A172 (cell line): ENCODE measurements around the gene SFMBT2. TPM values are rescaled to one million over a fixed set of nuclear protein-coding genes. Genes with fewer than 3 reads are reported as not detected.

Experiments
- DNase-seq: peaks from one replicate; pipeline ENCODE4 v3.0.0-alpha.2; 2015; ENCODE audit warnings: low spot score
- total RNA-seq: library from RNA; depleted of rRNA; stranded (reverse); fragments of >200 nt; shearing (Covaris generic); gene quantifications from 2 replicates; pipeline ENCODE4 v1.2.3, GENCODE V29; 2014

The SFMBT2 gene
- total RNA-seq, 1 experiment from 2014 or later: 0.96 TPM

GRCh38 chr10:7136016-7136415 lies 274.8 kb downstream of the SFMBT2 start:
- DNase-seq: no peak

- DNase-seq: no peak
Observed at GRCh38 chr10:7135188-7135587, 275.6 kb downstream of the SFMBT2 start.

DNA sequence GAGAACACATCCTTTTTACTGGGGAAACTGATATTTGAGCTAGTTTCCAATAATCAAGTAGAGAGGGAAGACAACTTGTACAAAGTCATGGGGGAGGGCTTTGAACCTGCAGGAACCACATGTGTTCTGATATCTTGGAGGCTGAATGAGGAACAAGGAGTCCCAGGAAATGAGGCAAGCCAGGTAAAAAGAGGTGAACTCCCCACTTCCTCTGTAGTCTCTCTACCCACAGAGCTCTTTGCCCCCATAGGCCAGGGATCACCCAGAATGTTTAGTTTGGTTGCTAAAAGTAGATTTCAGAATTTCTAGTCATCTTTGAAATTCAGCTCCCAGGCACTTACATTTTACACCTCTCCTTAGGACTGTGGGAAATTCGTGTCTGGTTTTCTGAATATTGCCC lies 276.4 kb downstream of the SFMBT2 start:
- no peak for DNase-seq

DNA sequence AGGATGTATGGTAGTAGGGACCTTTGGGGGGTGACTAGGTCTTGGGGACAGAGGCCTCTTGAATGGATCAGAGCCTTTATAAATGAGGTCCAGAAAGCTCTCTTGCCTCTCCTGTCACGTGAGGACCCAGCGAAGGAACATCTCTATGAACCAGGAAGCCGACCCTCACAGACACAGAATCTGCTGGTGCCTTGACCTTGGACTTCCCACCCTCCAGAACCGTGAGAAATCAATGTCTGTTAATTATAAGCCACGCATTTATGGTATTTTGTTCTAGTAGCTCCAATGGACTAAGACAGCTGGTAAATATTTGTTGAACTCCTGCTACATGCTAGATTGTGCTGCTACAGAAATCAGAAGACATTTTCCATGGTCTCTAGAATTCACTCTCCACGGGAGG lies 276.9 kb downstream of the SFMBT2 start:
- no peak for DNase-seq

- DNase-seq: no peak
Observed at GRCh38 chr10:7133278-7133677, 277.6 kb downstream of the SFMBT2 start.

GRCh38 chr10:7130191-7130911 lies 280.5 kb downstream of the SFMBT2 start:
- no peak for DNase-seq

- no peak for DNase-seq
Observed at GRCh38 chr10:7123774-7124173, 287.1 kb downstream of the SFMBT2 start.

- no peak for DNase-seq
Observed at GRCh38 chr10:7122561-7122960, 288.3 kb downstream of the SFMBT2 start.

DNA sequence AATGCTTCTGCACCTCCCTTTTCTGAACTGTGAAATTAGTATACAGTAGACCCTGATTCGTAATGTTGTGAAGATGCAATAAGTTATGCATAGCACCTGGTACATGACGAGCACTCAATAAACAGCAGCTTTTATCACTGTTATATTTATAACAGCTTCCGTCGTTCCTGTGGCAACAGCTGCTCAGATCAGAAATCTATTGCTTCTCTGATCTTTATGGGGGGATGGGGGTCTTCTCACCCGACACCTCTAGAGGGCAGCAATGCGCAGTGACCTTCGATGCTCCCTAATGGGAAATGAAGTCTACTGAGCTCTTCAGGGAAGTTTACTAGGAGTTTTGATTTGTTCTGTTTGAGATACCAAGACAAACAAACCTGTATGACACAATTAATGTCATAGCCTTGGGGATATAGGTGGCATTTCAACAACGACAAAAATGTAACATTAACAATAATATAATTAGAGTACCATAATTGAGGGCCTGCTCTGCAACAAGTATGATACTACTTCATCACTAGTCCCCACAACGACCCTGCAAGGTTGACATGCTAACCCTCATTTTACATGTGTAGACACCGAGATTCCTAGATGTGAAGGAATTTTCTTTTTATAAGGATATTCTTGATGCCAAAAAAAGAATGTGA lies 289.6 kb downstream of the SFMBT2 start:
- DNase-seq: peak; percentile 46

DNA sequence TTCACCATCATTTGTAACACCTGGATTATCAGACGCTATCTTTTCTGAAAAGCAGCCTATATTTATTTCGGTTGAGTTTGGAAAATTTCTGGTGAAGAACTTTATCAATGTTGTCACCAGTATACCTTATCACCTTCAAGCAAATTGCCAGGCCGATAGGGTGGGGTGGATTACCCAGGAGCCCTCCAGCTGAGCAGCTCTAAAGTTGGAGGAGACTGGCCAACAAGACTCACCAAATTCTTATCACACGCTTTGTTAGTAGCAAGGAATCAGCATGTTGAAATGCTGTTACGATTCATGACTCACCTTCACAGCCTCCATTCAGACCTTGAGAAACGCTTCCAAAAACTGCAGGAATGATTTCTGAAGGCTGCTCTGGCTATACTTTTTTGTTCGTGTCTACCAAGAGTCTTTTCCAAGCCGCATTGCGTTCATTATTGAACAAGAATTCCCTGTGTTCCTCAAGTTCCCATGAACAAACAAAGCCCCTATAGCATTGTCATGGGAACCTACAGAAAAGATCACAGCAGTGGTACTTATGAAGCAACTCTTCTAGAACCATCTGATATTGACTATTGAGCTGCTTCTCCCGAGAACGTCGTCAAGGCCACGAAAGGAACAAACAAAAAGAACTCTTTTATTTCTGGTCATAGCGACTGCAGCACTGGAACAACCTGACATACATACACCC lies 291.4 kb downstream of the SFMBT2 start:
- peak; percentile 8 for DNase-seq

DNA sequence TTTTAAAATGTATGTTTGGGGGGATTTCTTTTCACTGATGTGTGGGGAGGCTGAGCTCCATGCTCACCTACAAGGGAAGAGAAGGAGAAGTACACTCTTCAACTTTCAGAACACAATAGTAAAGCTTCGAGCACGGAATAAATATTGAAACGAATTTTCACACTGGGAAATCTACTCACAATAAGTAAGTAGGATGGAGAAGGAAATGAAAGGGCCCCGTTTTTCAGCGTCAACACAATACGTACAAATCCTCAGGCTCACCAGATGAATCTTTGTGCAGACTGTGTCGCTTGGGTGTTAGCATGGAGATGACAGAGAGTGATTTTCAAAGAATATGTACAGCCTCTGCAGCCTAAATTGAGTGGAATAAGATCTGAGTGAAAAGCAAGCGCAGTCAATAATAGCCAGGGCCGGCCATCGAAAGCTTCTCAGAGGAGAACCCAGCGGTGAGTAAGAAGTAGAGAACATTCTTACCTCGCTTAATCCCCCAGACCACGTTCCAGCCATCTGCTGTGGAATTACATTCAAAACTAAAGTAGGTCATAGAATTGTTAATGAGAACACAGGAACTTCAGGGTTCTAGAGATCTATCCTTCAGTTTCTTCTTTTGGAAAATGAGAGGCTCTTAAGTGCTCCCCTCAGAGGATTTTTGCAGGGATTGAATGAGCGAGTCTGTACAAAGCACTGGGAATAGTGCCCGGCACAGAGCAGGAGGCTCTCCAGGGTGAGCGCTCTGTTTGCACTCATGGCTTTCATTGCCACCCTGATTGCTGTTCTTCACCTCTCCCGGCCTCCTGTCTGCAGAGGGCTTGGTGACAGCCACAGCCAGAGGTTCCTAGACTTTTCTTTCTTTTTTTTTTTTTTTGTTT lies 292.8 kb downstream of the SFMBT2 start:
- no peak for DNase-seq

DNA sequence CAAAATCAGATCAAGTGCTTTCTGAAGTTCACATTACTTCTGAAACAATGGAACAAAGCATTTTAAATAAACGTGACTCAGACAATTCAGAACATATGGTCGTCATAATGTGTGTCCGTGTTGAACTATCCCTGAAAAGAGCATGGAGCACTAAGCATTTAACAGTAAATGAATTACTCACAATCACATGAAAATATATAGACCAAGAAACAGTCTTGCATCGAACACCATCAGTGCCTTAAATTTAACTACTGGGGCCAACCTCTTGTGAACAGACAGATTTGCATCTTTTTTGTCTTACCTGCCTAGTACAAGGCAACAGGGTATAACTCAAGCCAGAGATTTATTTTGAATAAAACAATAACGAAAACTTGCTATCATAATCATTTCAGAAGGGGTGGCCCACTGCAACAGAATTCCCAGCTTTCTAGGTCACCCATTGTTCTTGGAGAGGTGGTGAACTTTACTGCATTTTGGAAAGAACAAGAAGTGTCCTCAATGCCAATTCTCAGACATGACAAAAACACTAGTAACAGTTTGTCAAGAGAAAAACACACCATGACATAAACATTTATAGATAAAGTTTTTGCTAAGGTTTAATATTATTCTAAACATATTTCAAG lies 293.5 kb downstream of the SFMBT2 start:
- no peak for DNase-seq

DNA sequence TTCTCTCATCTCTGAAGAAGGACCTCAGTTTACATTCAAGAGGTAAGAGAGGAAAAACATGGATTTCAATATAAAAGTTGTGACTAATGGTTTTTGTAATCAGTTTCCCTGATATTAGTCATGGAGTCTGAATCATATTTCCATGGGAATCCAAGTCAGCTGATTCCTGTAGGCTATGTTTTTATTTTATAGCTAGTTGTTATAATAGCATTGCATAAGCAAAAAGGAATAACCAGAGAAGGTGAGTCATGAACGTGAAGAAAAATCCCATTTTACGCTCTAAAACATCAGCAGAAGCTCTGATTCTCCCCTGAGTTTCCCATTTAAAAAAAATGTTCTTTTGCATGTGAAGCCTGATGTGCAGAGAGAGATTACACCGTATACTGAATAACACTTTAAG lies 299.3 kb downstream of the SFMBT2 start:
- peak; percentile 42 for DNase-seq

DNA sequence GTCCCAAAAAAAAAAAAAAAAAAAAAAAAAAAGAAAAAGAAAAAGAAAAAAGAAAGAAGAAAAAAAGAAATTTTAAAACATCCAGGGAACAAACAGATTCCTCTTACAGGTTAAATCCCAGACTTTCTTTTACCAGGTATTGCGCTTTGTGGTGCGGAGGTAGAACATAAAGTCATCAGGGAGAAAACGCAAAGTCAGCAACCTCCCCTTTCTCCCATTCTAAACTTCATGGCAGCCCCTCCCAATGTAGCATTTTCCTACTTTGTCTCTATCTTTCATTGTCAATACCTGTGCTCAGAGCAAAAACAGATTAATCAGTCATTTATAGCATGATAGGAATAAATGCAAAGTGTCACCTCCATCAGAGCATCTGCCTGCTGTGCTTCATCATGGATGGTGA lies 299.7 kb downstream of the SFMBT2 start:
- no peak for DNase-seq
